Motor neuron (in vitro differentiated cells): ENCODE data around the gene NR1H2. TPM values are rescaled to one million over a fixed set of nuclear protein-coding genes. Genes with fewer than 3 reads are reported as not detected.
"Not testable (repeated sequence)": the region's sequence is repeated elsewhere in the genome, so short reads cannot be mapped to it uniquely, and the experiment has no call there.

Experiments used
- ATAC-seq, 8 experiments: fragments of 200-7000 bp; cut with Tn5 transposase; replicated peaks in 6 of 8; 2 replicates each; pipeline ENCODE4 v1.8.0; 2021; ENCODE audit warnings: mild to moderate bottlenecking in 8 of 8, moderate library complexity in 8 of 8
- H3K27ac ChIP-seq, 2 donors: fragments of 250-450 bp; sonication (Bioruptor Pico); 2 replicates each; pipeline ENCODE4 v1.9.0; 2021; ENCODE audit warnings: antibody characterized with exemption in 2 of 2, mild to moderate bottlenecking in 2 of 2, moderate library complexity in 1 of 2
- H3K4me1 ChIP-seq, 2 donors: fragments of 250-450 bp; sonication (Bioruptor Pico); replicated peaks in 1 of 2; 2 replicates each; pipeline ENCODE4 v1.6.1; 2021; ENCODE audit warnings: antibody characterized with exemption in 2 of 2, mild to moderate bottlenecking in 2 of 2, moderate library complexity in 1 of 2
- H3K4me3 ChIP-seq, 5 donors: fragments of 250-450 bp; sonication (Bioruptor Pico); 2 replicates each; pipeline ENCODE4 v1.9.0; 2021; ENCODE audit warnings: antibody characterized with exemption in 5 of 5, mild to moderate bottlenecking in 5 of 5, moderate library complexity in 4 of 5
- whole genome bisulfite sequencing, 10 experiments: fragments of 450-650 bp; shearing (Covaris generic); methylation state at CpG; one replicate each; pipeline ENCODE4 v1.0.0; 2022; 5-methylcytosine and 5-hydroxymethylcytosine counted together
- in situ Hi-C, 9 experiments: fragments of 400-800 bp; cut with MboI; loops; one replicate each; pipeline ENCODE4 v1.15.0; 2021; ENCODE audit warnings: low sequenced_read_pairs in 9 of 9, low pct_unique_long_range_greater_than_20kb in 2 of 9; ENCODE audit not compliant: unreplicated experiment in 9 of 9
- total RNA-seq, 8 experiments: library from RNA; unstranded; fragments of 300-600 nt; gene quantifications; 2 replicates each; pipeline versions ENCODE4 v1.2.3 to v1.2.4, GENCODE V29; 2022

The NR1H2 gene
- total RNA-seq, 8 experiments from 2014 or later: 13.5 to 71.4 (median 30.6) TPM

GRCh38 chr19:50332244-50333038 lies 43.8 kb upstream of the NR1H2 start:
- 0 to 40% (median 13%) methylated on average over 1 to 7 of the region's 20 CpGs; no CpG with 5 or more reads in 5 of the 10 experiments for WGBS, 10 experiments
- Histone ChIP-seq H3K4me1 (peaks cover 0 to 3% of the 10 kb centered on the region in 2 donors), H3K27ac (peak overlapping the region in 1 of 2 donors; percentile 93), H3K4me3 (peak overlapping the region in 3 of 5 donors; percentile 52 to 61 (median 58))
- no peak for ATAC-seq
- in situ Hi-C loops: no loop called here

GRCh38 chr19:50333235-50333736 lies 43.0 kb upstream of the NR1H2 start:
- in situ Hi-C loops: no loop called here
- WGBS, 10 experiments: 0 to 100% (median 19%) methylated on average over 1 to 20 of the region's 34 CpGs; no CpG with 5 or more reads in 5 of the 10 experiments
- Histone ChIP-seq H3K4me1 (peaks cover 0 to 3% of the 10 kb centered on the region in 2 donors), H3K4me3 (peak overlapping the region in 3 of 5 donors; percentile 52 to 61 (median 58)), H3K27ac (peak overlapping the region in 1 of 2 donors; percentile 93)
- ATAC-seq: peak in 5 of 8 experiments; percentile 46 to 61 (median 57)

GRCh38 chr19:50333737-50334617 lies 42.3 kb upstream of the NR1H2 start:
- in situ Hi-C loops: no loop called here
- peak in 5 of 8 experiments; percentile 2 to 52 (median 21) for ATAC-seq
- Histone ChIP-seq H3K27ac (peak overlapping the region in 1 of 2 donors; percentile 93), H3K4me3 (peak overlapping the region in 3 of 5 donors; percentile 52 to 61 (median 58)), H3K4me1 (peaks cover 0 to 3% of the 10 kb centered on the region in 2 donors)
- 0 to 88% (median 52%) methylated on average over 2 to 30 of the region's 54 CpGs; no CpG with 5 or more reads in 1 of the 10 experiments for WGBS, 10 experiments

- no peak for ATAC-seq
- Histone ChIP-seq H3K4me1 (peaks cover 0 to 3% of the 10 kb centered on the region in 2 donors), H3K27ac (no peak overlapping the region), H3K4me3 (no peak overlapping the region)
- 13 to 94% (median 60%) methylated on average over 1 to 7 of the region's 12 CpGs; no CpG with 5 or more reads in 6 of the 10 experiments for WGBS, 10 experiments
- in situ Hi-C loops: no loop called here
Observed at GRCh38 chr19:50334741-50335421, 41.4 kb upstream of the NR1H2 start.

GRCh38 chr19:50337031-50337430 lies 39.2 kb upstream of the NR1H2 start:
- H3K4me3 ChIP-seq, in situ Hi-C loops, H3K4me1 ChIP-seq, H3K27ac ChIP-seq, ATAC-seq: not testable (repeated sequence)
- WGBS, 10 experiments: 0 to 100% (median 50%) methylated on average over 1 to 2 of the region's 6 CpGs; no CpG with 5 or more reads in 3 of the 10 experiments

- no peak overlapping the region for H3K27ac ChIP-seq
- no peak overlapping the region for H3K4me3 ChIP-seq
- no peaks in the 10 kb centered on the region for H3K4me1 ChIP-seq
- in situ Hi-C loops: no loop called here
- ATAC-seq: no peak
Observed at GRCh38 chr19:50340331-50340730, 35.9 kb upstream of the NR1H2 start.

- Histone ChIP-seq H3K27ac (no peak overlapping the region), H3K4me3 (no peak overlapping the region), H3K4me1 (no peaks in the 10 kb centered on the region)
- in situ Hi-C loops: no loop called here
- 17 to 100% (median 85%) methylated on average over 1 to 3 of the region's 3 CpGs; no CpG with 5 or more reads in 2 of the 10 experiments for WGBS, 10 experiments
- ATAC-seq: no peak
Observed at GRCh38 chr19:50341091-50341564, 35.1 kb upstream of the NR1H2 start.

GRCh38 chr19:50344661-50345318 lies 31.5 kb upstream of the NR1H2 start:
- Histone ChIP-seq H3K4me1 (no peaks in the 10 kb centered on the region), H3K4me3 (no peak overlapping the region), H3K27ac (no peak overlapping the region)
- in situ Hi-C loops: no loop called here
- 35 to 91% (median 49%) methylated on average over 1 to 5 of the region's 8 CpGs for WGBS, 10 experiments
- no peak for ATAC-seq

- H3K4me3 ChIP-seq, ATAC-seq, in situ Hi-C loops, H3K27ac ChIP-seq, H3K4me1 ChIP-seq: not testable (repeated sequence)
- WGBS, 10 experiments: 31 to 79% (median 65%) methylated on average over 1 to 8 of the region's 8 CpGs; no CpG with 5 or more reads in 1 of the 10 experiments
Observed at GRCh38 chr19:50347089-50347581, 29.1 kb upstream of the NR1H2 start.

- Histone ChIP-seq H3K4me1 (no peaks in the 10 kb centered on the region), H3K4me3 (no peak overlapping the region), H3K27ac (no peak overlapping the region)
- in situ Hi-C loops: loop anchor here in 8 of 9 experiments (25.0 kb wide), 5 partner anchors 113 to 588 kb away; partner anchors contain the start of genes ACP4 (in 5 of the 8) and KLK4 (in 2 of the 8)
- 40 to 100% (median 77%) methylated on average over 1 to 13 of the region's 22 CpGs; no CpG with 5 or more reads in 2 of the 10 experiments for WGBS, 10 experiments
- ATAC-seq: no peak
Observed at GRCh38 chr19:50349277-50350057, 26.8 kb upstream of the NR1H2 start.

GRCh38 chr19:50352242-50352641 lies 24.0 kb upstream of the NR1H2 start:
- H3K4me3 ChIP-seq: no peak overlapping the region
- in situ Hi-C loops: loop anchor here in 8 of 9 experiments (25.0 kb wide), 5 partner anchors 110 to 585 kb away; partner anchors contain the start of genes ACP4 (in 5 of the 8) and KLK4 (in 2 of the 8)
- WGBS, 10 experiments: 0 to 80% (median 47%) methylated on average over 1 to 4 of the region's 4 CpGs; no CpG with 5 or more reads in 1 of the 10 experiments

More at GRCh38 chr19:50352242-50352641, 24.0 kb upstream of the NR1H2 start:
- H3K4me1 ChIP-seq: peaks cover 0 to 1% of the 10 kb centered on the region in 2 donors
- peak in 1 of 8 experiments; percentile 32 for ATAC-seq
- H3K27ac ChIP-seq: no peak overlapping the region
